Endothelial cell of umbilical vein (primary cell): ENCODE results near the gene SERPINA9. TPM values are rescaled to one million over a fixed set of nuclear protein-coding genes. Genes with fewer than 3 reads are reported as not detected.

Experiments
- BruUV-seq: library from RNA; stranded (reverse); fragments of 400-500 nt; replicated peaks from 2 replicates; lab custom pipeline; 2021; lab: Mats Ljungman, UMichigan
- CTCF ChIA-PET: fragments of 300-600, 350-600 bp; sonication (Branson Sonifier 250); formaldehyde crosslinking; loops from one replicate; lab custom pipeline; 2021; ENCODE audit warnings: antibody characterized with exemption, inconsistent platforms; lab: Charles Lee
- POLR2A ChIA-PET: fragments of 300-600, 350-600 bp; sonication (Branson Sonifier 250); formaldehyde crosslinking; loops from one replicate; lab custom pipeline; 2021; ENCODE audit warnings: antibody characterized with exemption, inconsistent platforms; lab: Charles Lee
- DNase-seq: peaks from one replicate; pipeline ENCODE4 v3.0.0-alpha.2; 2011; ENCODE audit warnings: low read depth, low spot score
- FAIRE-seq: peaks from 2 replicates; lab custom pipeline; 2011; peaks lifted over from hg19 to GRCh38; lab: Jason Lieb, UNC
- H2AFZ ChIP-seq: 2 replicates; pipeline ENCODE4 v1.6.0; 2012; ENCODE audit warnings: low read depth, low read length, control low read depth, inconsistent platforms
- H3K27ac ChIP-seq: 2 replicates; pipeline ENCODE4 v1.5.1; 2011; ENCODE audit warnings: low read depth, mild to moderate bottlenecking, control low read depth, low read length, moderate library complexity; ENCODE audit not compliant: insufficient read depth
- H3K27me3 ChIP-seq, 2 experiments: 2 replicates each; pipeline versions ENCODE4 v1.6.0 to v1.6.1; 2011; ENCODE audit warnings: low read length in 2 of 2, mixed read lengths in 1 of 2; ENCODE audit not compliant: control insufficient read depth in 2 of 2, insufficient read depth in 2 of 2
- H3K36me3 ChIP-seq, 2 experiments: 2 replicates in 1 of 2; 3 replicates in 1 of 2; pipeline ENCODE4 v1.5.1; 2011; ENCODE audit warnings: low read length in 2 of 2, mild to moderate bottlenecking in 1 of 2, moderate library complexity in 1 of 2; ENCODE audit not compliant: control insufficient read depth in 2 of 2, insufficient read depth in 2 of 2; ENCODE audit errors: extremely low read depth in 1 of 2
- H3K4me1 ChIP-seq: 3 replicates; pipeline ENCODE4 v1.5.1; 2011; ENCODE audit warnings: mild to moderate bottlenecking, low read length; ENCODE audit not compliant: control insufficient read depth, insufficient read depth; ENCODE audit errors: extremely low read depth
- H3K4me2 ChIP-seq: 2 replicates; pipeline ENCODE4 v1.6.1; 2011; ENCODE audit warnings: low read length, control low read depth, mixed read lengths; ENCODE audit not compliant: insufficient read depth
- H3K4me3 ChIP-seq, 3 experiments: fragments of 200-600 bp in 1 of 3; sonication (generic), shearing (Covaris generic) in 1 of 3; replicated peaks in 1 of 3; 2 replicates each; pipeline ENCODE4 v1.5.1; 2011 to 2016; ENCODE audit warnings: control low read depth in 3 of 3, low read length in 3 of 3, mild to moderate bottlenecking in 2 of 3, inconsistent platforms in 1 of 3, low read depth in 1 of 3, moderate library complexity in 1 of 3; ENCODE audit not compliant: insufficient read depth in 1 of 3
- H3K79me2 ChIP-seq: 2 replicates; pipeline ENCODE4 v1.6.0; 2012; ENCODE audit warnings: low read length, inconsistent platforms; ENCODE audit not compliant: control insufficient read depth, insufficient read depth
- H3K9ac ChIP-seq: replicated peaks from 2 replicates; pipeline ENCODE3; 2011; ENCODE audit warnings: low read length, control low read depth; ENCODE audit not compliant: insufficient read depth; ENCODE audit errors: extremely low read depth
- H3K9me1 ChIP-seq: replicated peaks from 3 replicates; pipeline ENCODE4 v1.6.0; 2011; ENCODE audit warnings: mild to moderate bottlenecking, low read length; ENCODE audit not compliant: control insufficient read depth, insufficient read depth; ENCODE audit errors: extremely low read depth
- H3K9me3 ChIP-seq: replicated peaks from 2 replicates; pipeline ENCODE4 v1.5.1; 2012; ENCODE audit warnings: low read length, inconsistent platforms; ENCODE audit not compliant: control insufficient read depth, insufficient read depth
- H4K20me1 ChIP-seq: replicated peaks from 2 replicates; pipeline ENCODE3; 2011; ENCODE audit warnings: mild to moderate bottlenecking, low read length; ENCODE audit not compliant: control insufficient read depth, insufficient read depth; ENCODE audit errors: extremely low read depth
- CTCF ChIP-seq, 2 donors: IDR thresholded peaks; 1 replicate in 1 of 2; 2 replicates in 1 of 2; pipeline ENCODE4 v1.5.1; 2011; ENCODE audit warnings: low read length in 2 of 2, mild to moderate bottlenecking in 2 of 2, moderate library complexity in 2 of 2, control low read depth in 1 of 2, inconsistent platforms in 1 of 2, low read depth in 1 of 2; ENCODE audit not compliant: insufficient read depth in 1 of 2; ENCODE audit errors: extremely low read depth in 1 of 2
- EZH2 ChIP-seq: IDR thresholded peaks from 2 replicates; pipeline ENCODE4 v1.6.1; 2012; ENCODE audit warnings: borderline replicate concordance, low read depth, mild to moderate bottlenecking, moderate library complexity, low read length, inconsistent platforms; ENCODE audit not compliant: severe bottlenecking
- FOS ChIP-seq: IDR thresholded peaks from 2 replicates; pipeline ENCODE4 v1.6.1; 2011; ENCODE audit warnings: mild to moderate bottlenecking, low read length, moderate library complexity, borderline replicate concordance; ENCODE audit not compliant: insufficient read depth
- GATA2 ChIP-seq: IDR thresholded peaks from 2 replicates; pipeline ENCODE4 v1.7.0; 2011; ENCODE audit warnings: low read depth, mild to moderate bottlenecking, moderate library complexity, mixed read lengths, low read length; ENCODE audit not compliant: insufficient read length, insufficient read depth
- JUN ChIP-seq: IDR thresholded peaks from 2 replicates; pipeline ENCODE4 v1.6.1; 2011; ENCODE audit warnings: borderline replicate concordance, low read depth; ENCODE audit not compliant: insufficient read length, insufficient read depth
- MAX ChIP-seq: IDR thresholded peaks from 2 replicates; pipeline ENCODE4 v1.6.1; 2011; ENCODE audit not compliant: insufficient read depth, insufficient read length
- MYC ChIP-seq: IDR thresholded peaks from one replicate; pipeline ENCODE4 v1.6.1; 2011; ENCODE audit warnings: mild to moderate bottlenecking, low read depth, low read length
- POLR2A ChIP-seq: IDR thresholded peaks from 2 replicates; pipeline ENCODE4 v1.6.1; 2012; ENCODE audit warnings: low read depth, mild to moderate bottlenecking, control low read depth, low read length
- POLR2AphosphoS5 ChIP-seq: IDR thresholded peaks from 2 replicates; pipeline ENCODE4 v1.6.1; 2012; ENCODE audit warnings: low read depth, mild to moderate bottlenecking, control low read depth, low read length, moderate library complexity; ENCODE audit not compliant: insufficient read depth
- dilution Hi-C: fragments of 300-500 bp; cut with MboI; formaldehyde crosslinking; loops from one replicate; pipeline ENCODE4 v1.15.0; 2019; ENCODE audit warnings: low sequenced_read_pairs; ENCODE audit not compliant: extremely low pct_ligation_motif_present
- intact Hi-C: fragments of 100-400 bp; cut with micrococcal nuclease; formaldehyde crosslinking; loops from one replicate; pipeline ENCODE4 v1.10.0; 2022
- polyA plus RNA-seq, 4 experiments: library from polyadenylated mRNA; depleted of rRNA in 3 of 4; stranded (reverse) in 3 of 4; unstranded in 1 of 4; fragments of >200 nt; gene quantifications; 2 replicates each; pipeline versions ENCODE4 v1.2.1 to v1.2.3, GENCODE V29; 2011 to 2012; ENCODE audit warnings: missing spikeins in 1 of 4
- total RNA-seq: library from RNA; stranded (reverse); gene quantifications from 2 replicates; pipeline ENCODE4 v1.2.3, GENCODE V29; 2021

Gene SERPINA9
- total and polyA plus RNA-seq, 2 donors (not counting 3 experiments of a cell fraction or from before 2014, with no cell fraction given): not detected

- Histone ChIP-seq H3K4me1 (no peaks in the 10 kb centered on the region), H3K4me3 (no peak overlapping the region), H3K79me2 (no peaks in the 10 kb centered on the region), H3K9ac (no peak overlapping the region), H3K27me3 (no peaks in the 10 kb centered on the region), H4K20me1 (no peaks in the 10 kb centered on the region), H3K9me1 (no peaks in the 10 kb centered on the region), H3K4me2 (no peak overlapping the region), H3K36me3 (no peaks in the 10 kb centered on the region), H3K9me3 (no peaks in the 10 kb centered on the region), H3K27ac (no peak overlapping the region), H2AFZ (no peak overlapping the region)
- no peak for TF ChIP-seq CTCF (IDR thresholded peaks at IDR 0.05; ENCODE audit: extremely low read depth in 1 of 2, insufficient read depth in 1 of 2, low read depth in 1 of 2, low read length in 2 of 2)
- TF ChIP-seq POLR2A: no peak
- TF ChIP-seq EZH2: no peak
- no peak for TF ChIP-seq MYC
- TF ChIP-seq MAX: no peak
- no peak for TF ChIP-seq JUN
- no peak for TF ChIP-seq GATA2
- TF ChIP-seq FOS: no peak
- no peak for TF ChIP-seq POLR2AphosphoS5
- POLR2A ChIA-PET: no interaction called here
- DNase-seq (no peak), FAIRE-seq (no peak)
- no TSS peak for BruUV-seq
- intact Hi-C loops: no loop called here
- dilution Hi-C loops: no loop called here
- CTCF ChIA-PET: interaction anchor here (1.5 kb wide), 1 partner anchor 120 kb away, joined by 3 read pairs; no protein-coding TSS in a partner anchor
Measured at GRCh38 chr14:94428610-94429009, 47.4 kb downstream of the SERPINA9 start.
